ENCODE results near the gene VASH1. TPM values are rescaled to one million over a fixed set of nuclear protein-coding genes. Genes with fewer than 3 reads are reported as not detected.

The VASH1 gene
- polyA plus RNA-seq, 1 of the 3 experiments (the other 2 are of a cell fraction), result 4.9 TPM

DNA sequence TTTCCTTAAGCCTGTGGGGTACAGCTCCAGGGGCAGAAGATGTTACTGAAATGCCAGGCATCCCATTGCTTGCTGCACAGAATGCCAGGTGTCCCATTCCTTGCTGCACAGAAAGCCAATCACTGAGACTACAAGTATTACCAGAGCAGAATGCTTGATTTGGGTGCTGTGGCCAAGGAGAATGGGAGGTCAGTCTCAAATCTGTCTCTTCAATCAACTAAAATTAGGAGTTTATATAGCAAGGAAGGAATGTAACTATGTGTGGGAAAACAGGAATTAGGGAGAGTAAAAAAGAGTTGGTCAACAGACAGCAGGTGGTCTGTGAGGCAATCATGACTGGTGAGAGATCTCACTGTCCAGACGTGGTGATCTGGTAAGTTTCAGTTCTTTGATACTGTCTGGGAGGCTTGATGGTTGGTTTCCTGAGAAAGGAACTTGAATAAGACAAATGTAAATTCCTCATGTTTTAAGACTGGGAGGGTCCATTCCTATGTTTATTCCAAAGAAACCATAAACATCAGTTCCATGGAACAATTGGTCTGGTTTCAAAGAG is 31.2 kb upstream of the VASH1 start:
- Histone ChIP-seq H4K20me1 (ENCODE audit: insufficient read depth) (no peaks in the 10 kb centered on the region), H3K27me3 (ENCODE audit: insufficient read depth) (no peaks in the 10 kb centered on the region), H3K27ac (ENCODE audit: low read depth in 2 of 2, low read length in 1 of 2) (no peak overlapping the region), H3K4me3 (ENCODE audit: low read depth in 2 of 2, low read length in 1 of 2) (no peak overlapping the region), H3F3A (replicated peaks; ENCODE audit: insufficient read depth) (no peaks in the 10 kb centered on the region), H3K4me1 (ENCODE audit: control insufficient read depth in 1 of 2, insufficient read depth in 2 of 2, low read depth in 1 of 2, low read length in 1 of 2) (no peaks in the 10 kb centered on the region), H3K9ac (no peak overlapping the region), H2AFZ (ENCODE audit: low read depth) (no peak overlapping the region), H3K9me3 (no peaks in the 10 kb centered on the region; the same call in 1 of the 2 replicates), H3K79me2 (ENCODE audit: insufficient read depth) (no peaks in the 10 kb centered on the region), H3K4me2 (no peak overlapping the region), H3K9me2 (no peaks in the 10 kb centered on the region), H3K36me3 (replicated peaks in 1 of 2; ENCODE audit: control insufficient read depth in 1 of 2, insufficient read depth in 2 of 2, low read length in 1 of 2) (no peaks in the 10 kb centered on the region)
- ChIA-PET POLR2A (no interaction called here), CTCF (interaction anchor here (0.8 to 2.7 kb wide), 2 partner anchors 18 to 20 kb away, joined by 4 to 12 read pairs; no protein-coding TSS in a partner anchor)
- 13% methylated on average over 1 of the region's 1 CpG for WGBS (ENCODE audit: low lambda C conversion rate)
- TF ChIP-seq TCF12 (IDR thresholded peaks at IDR 0.05), result no peak
- TF ChIP-seq EP300 (IDR thresholded peaks at IDR 0.05; ENCODE audit: borderline replicate concordance in 1 of 2, low read depth in 1 of 2, low read length in 1 of 2), result no peak
- no peak for TF ChIP-seq FOXJ3 (CRISPR knock-in tag; IDR thresholded peaks at IDR 0.05)
- TF ChIP-seq FOSL2 (IDR thresholded peaks at IDR 0.05; ENCODE audit: borderline replicate concordance, low read depth), result no peak
- TF ChIP-seq PBX3 (IDR thresholded peaks at IDR 0.05), result no peak
- TF ChIP-seq POLR2AphosphoS5 (IDR thresholded peaks at IDR 0.05; ENCODE audit: low read depth, low read length), result no peak
- no peak for TF ChIP-seq ZBTB33 (IDR thresholded peaks at IDR 0.05; ENCODE audit: borderline replicate concordance, low read depth)
- TF ChIP-seq, protein P1, sequence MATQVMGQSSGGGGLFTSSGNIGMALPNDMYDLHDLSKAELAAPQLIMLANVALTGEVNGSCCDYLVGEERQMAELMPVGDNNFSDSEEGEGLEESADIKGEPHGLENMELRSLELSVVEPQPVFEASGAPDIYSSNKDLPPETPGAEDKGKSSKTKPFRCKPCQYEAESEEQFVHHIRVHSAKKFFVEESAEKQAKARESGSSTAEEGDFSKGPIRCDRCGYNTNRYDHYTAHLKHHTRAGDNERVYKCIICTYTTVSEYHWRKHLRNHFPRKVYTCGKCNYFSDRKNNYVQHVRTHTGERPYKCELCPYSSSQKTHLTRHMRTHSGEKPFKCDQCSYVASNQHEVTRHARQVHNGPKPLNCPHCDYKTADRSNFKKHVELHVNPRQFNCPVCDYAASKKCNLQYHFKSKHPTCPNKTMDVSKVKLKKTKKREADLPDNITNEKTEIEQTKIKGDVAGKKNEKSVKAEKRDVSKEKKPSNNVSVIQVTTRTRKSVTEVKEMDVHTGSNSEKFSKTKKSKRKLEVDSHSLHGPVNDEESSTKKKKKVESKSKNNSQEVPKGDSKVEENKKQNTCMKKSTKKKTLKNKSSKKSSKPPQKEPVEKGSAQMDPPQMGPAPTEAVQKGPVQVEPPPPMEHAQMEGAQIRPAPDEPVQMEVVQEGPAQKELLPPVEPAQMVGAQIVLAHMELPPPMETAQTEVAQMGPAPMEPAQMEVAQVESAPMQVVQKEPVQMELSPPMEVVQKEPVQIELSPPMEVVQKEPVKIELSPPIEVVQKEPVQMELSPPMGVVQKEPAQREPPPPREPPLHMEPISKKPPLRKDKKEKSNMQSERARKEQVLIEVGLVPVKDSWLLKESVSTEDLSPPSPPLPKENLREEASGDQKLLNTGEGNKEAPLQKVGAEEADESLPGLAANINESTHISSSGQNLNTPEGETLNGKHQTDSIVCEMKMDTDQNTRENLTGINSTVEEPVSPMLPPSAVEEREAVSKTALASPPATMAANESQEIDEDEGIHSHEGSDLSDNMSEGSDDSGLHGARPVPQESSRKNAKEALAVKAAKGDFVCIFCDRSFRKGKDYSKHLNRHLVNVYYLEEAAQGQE (IDR thresholded peaks at IDR 0.05; ENCODE audit: low read depth, low read length), result no peak
- no peak for TF ChIP-seq CHD2 (IDR thresholded peaks at IDR 0.05; ENCODE audit: low read length, partially characterized antibody)
- TF ChIP-seq IRF3 (IDR thresholded peaks at IDR 0.05; ENCODE audit: low read depth, low read length), result no peak
- TF ChIP-seq, protein P2, sequence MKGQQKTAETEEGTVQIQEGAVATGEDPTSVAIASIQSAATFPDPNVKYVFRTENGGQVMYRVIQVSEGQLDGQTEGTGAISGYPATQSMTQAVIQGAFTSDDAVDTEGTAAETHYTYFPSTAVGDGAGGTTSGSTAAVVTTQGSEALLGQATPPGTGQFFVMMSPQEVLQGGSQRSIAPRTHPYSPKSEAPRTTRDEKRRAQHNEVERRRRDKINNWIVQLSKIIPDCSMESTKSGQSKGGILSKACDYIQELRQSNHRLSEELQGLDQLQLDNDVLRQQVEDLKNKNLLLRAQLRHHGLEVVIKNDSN (IDR thresholded peaks at IDR 0.05; ENCODE audit: borderline replicate concordance, low read depth), result no peak
- TF ChIP-seq, protein P3, sequence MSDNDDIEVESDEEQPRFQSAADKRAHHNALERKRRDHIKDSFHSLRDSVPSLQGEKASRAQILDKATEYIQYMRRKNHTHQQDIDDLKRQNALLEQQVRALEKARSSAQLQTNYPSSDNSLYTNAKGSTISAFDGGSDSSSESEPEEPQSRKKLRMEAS (IDR thresholded peaks at IDR 0.05; ENCODE audit: low read depth), result no peak
- no peak for TF ChIP-seq ELF1 (IDR thresholded peaks at IDR 0.05)
- TF ChIP-seq SMC3 (IDR thresholded peaks at IDR 0.05; ENCODE audit: low read depth, low read length), result no peak
- no peak for TF ChIP-seq CTCF (IDR thresholded peaks at IDR 0.05)
- no peak for TF ChIP-seq NFIC (IDR thresholded peaks at IDR 0.05; ENCODE audit: borderline replicate concordance)
- TF ChIP-seq TAF1 (IDR thresholded peaks at IDR 0.05; ENCODE audit: borderline replicate concordance, low read depth, low read length), result no peak
- TF ChIP-seq YY1 (IDR thresholded peaks at IDR 0.05; ENCODE audit: low read depth), result no peak
- no peak for TF ChIP-seq JUND (IDR thresholded peaks at IDR 0.05)
- DNase-seq, result no peak

Data from SK-N-SH (cell line).